HG03354 (cell line): ENCODE data around the gene MTHFD2L.
"Not testable (repeated sequence)": the region's sequence is repeated elsewhere in the genome, so short reads cannot be mapped to it uniquely, and the experiment has no call there.

Experiments used
- ATAC-seq: cut with Tn5 transposase; IDR thresholded peaks from one replicate; pipeline ENCODE4 v1.9.1; 2021; ENCODE audit warnings: mild to moderate bottlenecking; ENCODE audit not compliant: unreplicated experiment, poor library complexity, severe bottlenecking

The MTHFD2L gene

DNA sequence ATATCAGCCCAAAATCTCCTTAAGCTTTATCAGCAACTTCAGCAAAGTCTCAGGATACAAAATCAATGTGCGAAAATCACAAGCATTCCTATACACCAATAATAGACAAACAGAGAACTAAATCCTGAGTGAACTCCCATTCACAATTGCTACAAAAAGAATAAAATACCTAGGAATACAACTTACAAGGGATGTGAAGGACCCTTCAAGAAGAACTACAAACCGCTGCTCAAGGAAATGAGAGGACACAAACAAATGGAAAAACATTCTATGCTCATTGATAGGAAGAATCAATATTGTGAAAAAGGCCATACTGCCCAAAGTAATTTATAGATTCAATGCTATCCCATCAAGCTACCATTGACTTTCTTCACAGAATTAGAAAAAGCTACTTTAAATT, 27.1 kb upstream of the MTHFD2L start:
- ATAC-seq: not testable (repeated sequence)

DNA sequence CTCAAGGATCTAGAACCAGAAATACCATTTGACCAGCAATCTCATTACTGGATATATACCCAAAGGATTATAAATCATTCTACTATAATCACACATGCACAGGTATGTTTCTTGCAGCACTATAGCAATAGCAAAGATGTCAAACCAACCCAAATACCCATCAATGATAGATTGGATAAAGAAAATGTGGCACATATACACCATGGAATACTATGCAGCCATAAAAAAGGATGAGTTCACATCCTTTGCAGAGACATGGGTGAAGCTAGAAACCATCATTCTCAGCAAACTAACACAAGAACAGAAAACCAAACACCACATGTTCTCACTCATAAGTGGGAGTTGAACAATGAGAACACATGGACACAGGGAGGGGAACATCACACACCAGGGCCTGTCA, 25.7 kb upstream of the MTHFD2L start:
- ATAC-seq: not testable (repeated sequence)

DNA sequence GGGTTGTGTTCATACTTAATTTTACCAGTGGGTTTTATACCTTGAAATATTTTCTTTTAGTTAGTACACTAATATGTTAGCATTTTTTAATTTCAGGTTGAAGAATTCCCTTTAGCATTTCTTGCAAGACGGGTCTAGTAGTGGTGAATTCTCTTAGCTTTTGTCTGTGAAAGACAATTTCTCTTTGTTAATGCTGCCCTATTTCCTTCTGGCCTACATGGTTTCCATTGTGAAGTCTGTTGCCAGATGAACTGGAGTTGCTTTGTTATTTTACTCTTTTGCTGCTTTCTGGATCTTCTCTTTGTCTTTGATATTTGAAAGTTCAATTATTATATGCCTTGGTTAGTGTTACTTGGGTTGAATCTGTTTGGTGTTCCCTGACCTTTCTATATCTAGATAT, 25.0 kb upstream of the MTHFD2L start:
- no peak for ATAC-seq

DNA sequence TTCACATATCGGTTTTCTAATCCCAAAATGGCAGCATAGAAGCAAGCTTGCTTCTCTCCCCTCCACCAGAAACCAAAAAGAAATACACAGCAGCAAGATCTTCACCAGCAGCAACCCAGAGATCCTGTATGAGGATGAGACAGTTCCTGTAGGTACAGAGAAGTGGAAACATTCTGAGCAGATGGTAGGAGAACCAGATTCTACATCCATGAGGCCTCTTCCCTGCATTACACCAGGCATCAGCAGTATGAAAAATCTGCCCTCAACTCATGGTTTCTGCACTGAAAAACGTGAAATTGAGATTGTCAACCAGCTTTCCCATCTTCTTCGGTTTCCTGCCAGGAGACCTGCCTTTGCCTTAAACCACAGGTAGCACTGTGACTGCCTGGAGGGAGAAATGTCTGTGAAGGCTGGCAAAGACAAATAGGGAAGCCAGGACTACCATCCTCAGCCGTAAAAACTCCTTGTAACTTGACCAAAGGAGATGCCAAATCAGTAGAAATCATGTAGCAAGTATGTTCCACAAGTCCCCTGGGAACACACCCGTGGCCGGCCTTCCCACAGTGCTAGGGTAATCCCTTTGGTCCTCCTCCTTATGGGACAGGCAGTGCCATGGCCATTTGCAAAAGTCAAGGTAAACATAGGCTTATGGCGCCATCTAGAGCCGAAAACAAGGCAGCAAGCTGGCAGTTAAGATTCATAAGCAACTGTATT, 24.0 kb upstream of the MTHFD2L start:
- ATAC-seq: peak; percentile 76

DNA sequence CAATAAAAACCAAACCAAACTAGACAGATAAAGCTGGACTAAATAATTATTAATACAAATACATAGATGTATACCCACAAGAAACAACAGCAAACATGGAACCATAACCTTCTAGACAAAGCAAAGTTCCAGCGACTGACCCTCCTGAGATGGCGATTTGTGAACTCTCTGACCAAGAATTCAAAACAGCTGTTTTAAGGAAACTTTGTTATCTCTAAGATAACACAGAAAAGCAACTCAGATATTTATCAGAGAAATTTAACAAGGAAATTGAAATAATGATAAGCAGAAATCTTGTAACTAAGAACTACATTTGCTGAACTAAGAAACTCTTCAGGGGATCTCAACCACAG, 23.4 kb upstream of the MTHFD2L start:
- no peak for ATAC-seq

DNA sequence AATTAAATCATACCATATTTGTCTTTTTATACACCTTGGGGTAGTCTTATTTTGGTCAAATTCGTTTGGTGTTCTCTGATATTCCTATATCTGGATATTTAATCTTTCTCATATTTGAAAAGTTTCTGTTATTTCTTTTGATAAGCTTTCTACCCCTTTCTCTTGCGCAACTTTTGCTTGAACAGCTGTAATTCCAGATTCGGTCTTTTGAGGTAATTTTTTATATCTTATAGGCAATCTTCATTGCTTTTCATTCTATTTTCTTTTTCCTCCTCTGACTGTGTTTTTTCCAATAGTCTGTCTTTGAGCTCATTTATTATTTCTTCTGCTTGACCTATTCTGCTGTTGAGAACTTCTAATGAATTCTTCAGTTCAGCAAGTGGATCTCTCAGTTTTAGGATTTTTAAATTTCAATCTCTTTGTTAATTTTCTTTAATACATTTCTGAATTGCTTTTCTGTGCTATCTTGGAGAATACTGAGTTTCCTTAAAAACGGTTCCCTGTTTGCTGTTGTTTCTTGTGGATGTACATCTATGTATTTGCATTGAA, 11.3 kb upstream of the MTHFD2L start:
- ATAC-seq: no peak

DNA sequence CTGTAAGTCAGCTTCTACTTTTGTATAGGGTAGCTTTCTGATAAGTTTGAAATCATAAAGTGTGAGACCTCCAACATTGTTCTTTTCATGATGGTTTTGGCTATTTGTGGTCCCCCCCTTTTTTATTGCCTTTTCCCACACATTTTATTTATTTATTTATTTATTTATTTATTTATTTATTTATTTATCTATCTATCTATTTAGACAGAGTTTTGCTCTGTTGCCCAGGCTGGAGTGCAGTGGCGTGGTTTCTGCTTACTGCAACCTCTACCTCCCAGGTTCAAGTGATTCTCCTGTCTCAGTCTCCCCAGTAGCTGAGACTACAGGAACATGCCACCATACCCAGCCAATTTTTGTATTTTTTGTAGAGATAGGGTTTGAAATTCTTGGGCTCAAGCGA, 9.7 kb upstream of the MTHFD2L start:
- no peak for ATAC-seq

DNA sequence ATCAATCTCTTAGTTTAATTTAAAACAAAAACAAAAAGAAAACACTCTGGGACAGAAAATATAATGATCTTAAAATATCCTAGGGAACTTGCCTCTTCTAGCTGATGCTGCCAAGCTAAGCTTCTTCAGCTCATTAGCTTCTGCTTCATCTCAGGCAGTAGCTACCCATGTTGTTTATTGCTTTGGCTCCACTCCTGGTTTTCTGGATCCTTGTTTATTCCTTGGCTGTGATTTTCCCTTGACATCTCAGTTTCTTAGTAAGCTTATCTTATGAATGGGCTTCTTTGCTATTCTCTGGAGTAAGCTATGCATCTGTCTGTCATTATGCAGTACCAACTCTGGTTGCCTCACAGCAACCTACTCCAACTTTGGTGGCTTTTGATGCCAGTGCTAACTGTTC, 5.1 kb upstream of the MTHFD2L start:
- no peak for ATAC-seq

DNA sequence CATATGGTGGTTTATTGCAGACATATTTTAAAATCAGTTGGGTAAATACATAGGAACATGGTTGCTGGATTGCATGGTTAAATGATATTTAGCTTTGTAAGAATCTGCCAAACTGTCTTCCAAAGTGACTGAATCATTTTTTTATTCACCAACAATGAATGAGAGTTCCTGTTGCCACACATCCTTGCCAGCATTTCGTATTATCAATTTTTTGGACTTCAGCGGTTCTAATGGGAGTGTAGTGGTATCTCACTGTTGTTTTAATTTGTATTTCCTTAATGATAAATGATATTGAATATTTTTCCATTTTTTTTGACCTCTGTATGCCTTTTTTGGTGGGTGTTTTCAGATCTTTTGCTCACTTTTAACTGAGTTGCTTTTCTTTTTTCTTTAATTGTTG, 1.4 kb upstream of the MTHFD2L start:
- no peak for ATAC-seq

DNA sequence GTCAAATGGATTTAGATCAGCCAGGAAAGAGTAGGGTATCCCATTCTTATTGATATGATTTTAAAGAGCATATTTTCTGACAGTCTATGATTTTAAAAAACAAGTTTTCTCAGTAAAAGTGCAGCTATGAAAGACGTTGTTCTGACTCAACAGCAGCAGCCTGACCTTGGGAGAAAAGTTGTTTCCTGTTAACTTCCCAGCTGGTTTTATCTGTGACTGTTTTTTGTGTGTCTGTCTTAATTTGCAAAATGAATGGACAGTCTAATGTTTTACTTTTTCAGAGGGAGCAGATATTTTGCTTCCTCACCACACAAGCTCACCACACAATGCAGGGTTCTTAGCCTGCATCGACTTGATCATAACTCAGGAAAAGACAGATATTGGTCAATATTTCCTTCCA, 764 bp upstream of the MTHFD2L start:
- no peak for ATAC-seq

DNA sequence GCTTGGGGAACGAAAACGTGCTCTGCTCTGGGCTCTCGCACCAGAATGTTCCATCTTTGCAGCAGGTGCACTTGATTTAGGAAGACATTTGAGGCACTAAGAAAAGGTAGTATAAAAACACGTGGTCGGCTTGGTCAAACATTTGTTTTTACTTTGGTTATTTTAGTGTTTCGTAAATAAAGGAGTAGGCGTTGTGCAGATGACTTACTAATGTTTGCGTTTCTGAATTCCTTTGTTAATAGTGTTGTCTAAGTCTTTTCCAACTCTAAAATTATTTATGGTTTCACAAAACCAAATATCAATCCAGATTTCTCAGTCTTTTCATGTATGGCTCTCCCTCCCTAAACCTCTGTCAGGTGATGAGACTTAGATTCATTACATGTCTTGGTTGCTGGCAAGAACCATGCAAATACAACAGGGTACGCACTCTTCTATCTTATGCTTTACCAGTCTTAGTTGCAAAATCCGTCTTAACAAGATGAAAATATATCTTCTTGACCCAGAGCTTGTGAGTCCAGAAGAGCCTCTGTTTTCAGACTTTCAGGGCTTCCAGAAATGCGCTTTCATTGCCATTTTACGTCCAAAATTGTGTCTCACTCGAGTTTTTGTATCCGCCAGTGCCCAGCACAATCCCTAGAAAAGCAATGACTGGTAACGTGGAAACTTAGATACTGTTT, 686 bp downstream of the MTHFD2L start:
- ATAC-seq: no peak

DNA sequence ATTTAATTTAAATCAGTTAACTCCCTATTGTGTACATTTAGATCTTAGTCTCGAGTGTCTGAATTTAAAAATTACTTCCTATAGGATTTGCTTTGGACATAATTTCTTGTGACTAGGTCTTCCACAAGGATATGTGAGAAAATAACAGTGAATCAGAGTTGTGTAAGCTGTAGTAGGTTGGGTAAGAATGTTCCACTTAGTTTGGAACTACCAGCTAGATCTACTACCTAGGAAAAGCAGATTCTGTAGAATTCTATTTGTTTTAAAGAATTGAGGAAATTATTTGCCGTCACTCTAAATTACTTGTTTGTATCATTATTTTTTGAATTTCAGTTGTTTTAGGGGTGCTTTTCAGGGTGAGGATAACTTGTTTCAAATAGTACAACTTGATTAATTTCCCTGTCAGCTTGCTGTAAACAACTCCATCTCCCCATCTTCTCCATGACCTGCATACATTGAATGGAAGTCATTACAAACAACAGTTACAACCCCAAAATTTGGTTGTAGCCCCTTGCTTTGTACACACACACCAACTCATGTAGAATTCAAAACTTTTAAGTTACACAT, 1.3 kb downstream of the MTHFD2L start:
- no peak for ATAC-seq

DNA sequence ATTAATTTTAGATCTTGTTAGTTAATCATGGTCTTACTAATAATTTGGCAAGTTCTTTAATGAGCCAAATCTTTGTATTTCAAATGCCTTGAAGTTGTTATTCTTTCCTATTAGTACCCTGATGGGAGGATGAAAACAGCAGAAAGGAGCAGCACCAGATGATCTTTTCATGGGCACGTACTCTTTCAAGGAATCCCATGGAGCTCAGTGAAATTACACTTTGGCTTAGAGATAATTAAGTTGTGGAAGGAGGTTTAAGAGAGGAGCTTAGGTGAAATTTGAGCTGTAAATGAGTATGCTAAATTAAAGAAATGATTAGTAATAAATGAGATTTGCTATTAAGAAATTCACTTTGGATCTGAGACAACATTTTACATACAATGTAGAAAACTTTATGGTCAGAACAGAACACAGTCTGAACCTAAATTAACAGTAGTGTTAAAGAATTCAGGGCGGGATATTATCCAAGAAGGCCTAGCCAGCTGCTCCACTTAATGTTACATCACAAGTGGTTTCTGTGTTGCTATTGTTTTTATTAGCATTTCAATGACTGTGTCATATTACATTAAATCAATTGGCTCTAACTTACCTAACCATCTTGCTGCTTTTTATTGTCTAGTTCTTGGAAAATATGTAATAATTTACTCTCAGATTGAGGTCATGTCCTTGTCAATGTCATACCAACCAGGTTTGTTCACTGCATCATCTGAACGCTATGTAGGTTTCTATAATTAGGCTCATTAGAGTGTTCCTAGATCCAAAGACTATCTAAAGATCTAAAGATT, 3.9 kb downstream of the MTHFD2L start:
- no peak for ATAC-seq

DNA sequence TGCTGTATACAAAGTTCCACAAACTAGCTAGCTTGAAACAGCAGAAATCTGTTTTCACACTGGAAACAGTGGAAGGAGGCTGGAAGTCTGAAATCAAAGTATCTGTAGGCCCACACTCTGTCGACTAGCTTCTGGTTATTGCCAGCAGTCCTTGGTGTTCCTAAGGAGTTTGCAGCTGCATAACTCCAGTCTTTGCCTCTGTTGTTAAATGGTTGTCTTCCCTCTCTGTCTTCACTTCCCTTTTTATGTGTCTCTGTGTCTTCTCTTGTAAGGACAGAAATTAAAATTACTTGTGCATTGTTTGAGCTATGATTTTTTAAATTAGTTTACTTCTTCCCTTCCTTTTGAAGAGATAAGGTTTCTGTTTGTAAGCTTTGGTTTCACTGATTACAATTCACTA, 8.2 kb downstream of the MTHFD2L start:
- no peak for ATAC-seq

DNA sequence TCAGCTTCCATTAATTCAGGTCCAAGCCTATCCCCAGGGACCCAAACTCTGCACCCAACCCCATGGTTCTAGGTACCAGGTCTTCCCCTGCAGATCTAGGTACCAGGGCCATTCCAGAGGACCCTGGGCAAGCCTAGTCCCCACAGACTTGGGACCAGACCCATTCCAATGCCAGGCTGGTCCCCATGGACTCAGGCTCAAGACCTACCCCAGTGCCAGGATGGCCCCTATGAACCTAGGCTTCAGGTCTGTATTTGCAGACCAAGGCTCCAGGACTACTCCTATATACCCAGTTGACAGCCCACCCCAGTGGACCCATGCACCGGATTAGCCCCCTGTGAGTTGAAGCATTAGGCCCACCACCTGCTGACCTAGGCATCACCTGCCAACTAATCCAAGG, 8.9 kb downstream of the MTHFD2L start:
- no peak for ATAC-seq

DNA sequence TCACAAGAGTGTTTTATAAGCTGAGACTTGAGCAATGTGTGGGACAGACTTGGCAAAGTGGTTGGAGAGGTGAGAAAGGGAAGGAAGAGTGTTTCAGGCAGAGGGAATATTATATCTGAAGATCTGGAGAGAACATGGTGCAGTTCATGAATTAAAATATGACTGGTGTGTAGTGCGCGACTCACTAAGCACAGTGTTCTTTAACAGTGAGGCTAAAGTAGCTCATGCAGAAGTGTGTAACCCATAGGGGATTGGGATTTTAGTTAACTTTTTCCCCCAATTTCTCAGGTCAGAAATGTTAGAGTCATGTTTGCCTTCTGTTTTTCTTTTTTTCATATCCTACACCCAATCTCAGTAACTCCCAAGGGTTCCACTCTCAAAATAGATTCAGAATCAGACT, 9.7 kb downstream of the MTHFD2L start:
- no peak for ATAC-seq

DNA sequence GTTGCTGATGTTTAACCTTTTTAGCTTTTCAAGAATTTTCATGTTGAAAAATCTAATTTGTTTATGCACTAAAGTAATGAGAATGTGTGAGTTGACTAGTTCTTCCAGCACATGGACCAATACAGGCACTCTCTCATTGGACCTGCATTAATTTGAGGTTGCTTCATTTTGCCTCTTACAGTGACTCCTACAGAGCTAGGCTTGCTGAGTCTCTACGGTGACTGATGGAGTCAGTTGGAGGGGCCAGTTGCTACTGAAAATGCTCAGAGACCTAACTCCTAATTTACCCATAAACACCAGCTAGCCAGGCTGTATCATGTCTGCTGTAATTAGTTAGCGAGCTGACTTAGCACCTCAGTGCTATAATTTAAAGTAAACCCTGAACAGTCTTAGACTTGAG, 10.9 kb downstream of the MTHFD2L start:
- ATAC-seq: no peak

DNA sequence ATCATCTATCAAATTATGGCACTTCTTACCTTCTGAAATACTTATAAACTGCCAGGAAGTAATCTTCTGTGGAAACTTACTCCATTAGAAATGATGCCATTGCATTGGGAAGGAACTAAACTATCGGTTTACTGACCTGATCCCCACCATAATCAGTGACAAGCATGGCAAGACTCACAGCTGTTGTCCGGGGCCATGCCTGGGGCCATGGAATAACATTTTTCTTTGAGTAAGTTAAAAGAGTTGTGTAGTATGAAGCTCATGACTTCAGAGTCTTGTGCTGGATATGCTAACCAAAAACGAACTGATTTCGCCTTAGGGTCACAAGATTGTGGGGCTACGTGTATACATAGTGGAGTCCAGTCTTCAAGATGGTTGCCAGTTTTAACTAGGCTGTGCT, 15.4 kb downstream of the MTHFD2L start:
- no peak for ATAC-seq

DNA sequence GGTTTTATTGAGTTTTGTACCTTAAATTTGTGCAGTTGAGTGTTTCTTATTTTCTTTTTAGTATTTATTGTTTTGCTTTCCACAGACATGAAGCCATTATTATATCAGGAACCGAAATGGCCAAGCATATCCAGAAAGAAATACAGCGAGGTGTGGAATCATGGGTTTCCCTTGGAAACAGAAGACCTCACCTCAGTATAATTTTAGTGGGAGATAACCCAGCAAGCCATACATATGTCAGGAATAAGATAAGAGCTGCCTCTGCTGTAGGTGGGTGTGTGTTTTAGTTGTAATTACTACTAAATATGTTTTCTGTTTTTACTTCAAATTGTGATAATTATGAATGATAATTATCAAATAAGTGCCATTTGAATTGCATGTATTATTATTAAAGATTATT, 16.5 kb downstream of the MTHFD2L start:
- ATAC-seq: no peak

DNA sequence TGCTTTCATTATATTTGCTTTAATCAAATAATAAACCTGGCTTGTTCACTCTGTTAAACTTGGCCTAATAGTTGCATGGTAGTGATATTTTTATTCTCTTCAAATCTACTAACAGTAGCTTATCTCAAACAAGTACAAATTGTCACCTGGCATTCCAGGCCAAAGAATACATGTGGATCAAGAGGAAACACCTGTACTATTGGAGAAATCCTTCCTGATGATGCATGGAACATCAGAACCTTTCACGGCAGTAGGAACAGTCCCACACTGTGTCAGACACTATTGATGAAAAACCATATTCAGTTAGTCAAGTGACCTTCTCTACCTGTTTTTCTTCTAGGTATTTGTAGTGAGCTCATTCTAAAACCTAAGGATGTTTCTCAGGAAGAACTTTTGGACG, 17.0 kb downstream of the MTHFD2L start:
- no peak for ATAC-seq
